MCF 10A (cell line): ENCODE measurements around the gene RFC2. TPM values are rescaled to one million over a fixed set of nuclear protein-coding genes. Genes with fewer than 3 reads are reported as not detected.

Source experiments
- BruUV-seq: library from RNA; stranded (reverse); fragments of 400-500 nt; replicated peaks from 2 replicates; lab custom pipeline; 2021; lab: Mats Ljungman, UMichigan
- CTCF ChIA-PET: fragments of 300-600 bp; sonication (Branson Sonifier 250); formaldehyde crosslinking; extraction: SDS; loops from one replicate; lab custom pipeline; 2021; ENCODE audit warnings: antibody characterized with exemption, inconsistent platforms; lab: Yijun Ruan, JAX
- POLR2A ChIA-PET: fragments of 300-600, 350-650 bp; sonication (Branson Sonifier 250); formaldehyde crosslinking; extraction: SDS; loops from one replicate; lab custom pipeline; 2020; ENCODE audit warnings: antibody characterized with exemption, inconsistent platforms; lab: Yijun Ruan, JAX
- DNase-seq: peaks from one replicate; pipeline ENCODE4 v3.0.0-alpha.2; 2018; ENCODE audit not compliant: unreplicated experiment
- H3K27ac Mint-ChIP-seq: one replicate; pipeline ENCODE4 v1.8.0; 2022; ENCODE audit warnings: mild to moderate bottlenecking, low read depth, mixed read lengths; ENCODE audit not compliant: unreplicated experiment
- H3K27me3 Mint-ChIP-seq: one replicate; pipeline ENCODE4 v1.8.0; 2022; ENCODE audit warnings: mixed read lengths; ENCODE audit not compliant: insufficient read depth, unreplicated experiment
- H3K36me3 Mint-ChIP-seq: one replicate; pipeline ENCODE4 v1.8.0; 2022; ENCODE audit warnings: mild to moderate bottlenecking, moderate library complexity, mixed read lengths; ENCODE audit not compliant: insufficient read depth, unreplicated experiment
- H3K4me1 Mint-ChIP-seq: one replicate; pipeline ENCODE4 v1.8.0; 2022; ENCODE audit warnings: mixed read lengths; ENCODE audit not compliant: insufficient read depth, unreplicated experiment
- H3K4me3 Mint-ChIP-seq: one replicate; pipeline ENCODE4 v1.8.0; 2022; ENCODE audit warnings: mild to moderate bottlenecking, moderate library complexity, mixed read lengths; ENCODE audit not compliant: unreplicated experiment
- H3K9me3 Mint-ChIP-seq: one replicate; pipeline ENCODE4 v1.8.0; 2022; ENCODE audit warnings: mixed read lengths; ENCODE audit not compliant: unreplicated experiment
- CTCF ChIP-seq: fragments of 200-600 bp; IDR thresholded peaks from one replicate; pipeline ENCODE4 v1.8.0; 2022; ENCODE audit warnings: antibody characterized with exemption, mild to moderate bottlenecking; ENCODE audit not compliant: unreplicated experiment
- intact Hi-C: fragments of 100-400 bp; cut with micrococcal nuclease; formaldehyde crosslinking; loops from 2 replicates; pipeline ENCODE4 v1.14.1; 2022
- total RNA-seq: library from RNA; stranded (reverse); gene quantifications from 2 replicates; pipeline ENCODE4 v1.2.3, GENCODE V29; 2022

RFC2 gene
- total RNA-seq, 1 experiment from 2014 or later, result 35.0 TPM

- no TSS peak for BruUV-seq
- Mint-ChIP-seq H3K9me3 (no peaks in the 10 kb centered on the region), H3K4me3 (no peak overlapping the region), H3K27ac (no peak overlapping the region), H3K4me1 (no peaks in the 10 kb centered on the region), H3K27me3 (no peaks in the 10 kb centered on the region), H3K36me3 (peaks cover 6% of the 10 kb centered on the region)
- CTCF ChIA-PET, result no interaction called here
- POLR2A ChIA-PET, result no interaction called here
- no peak for DNase-seq
- intact Hi-C loops, result no loop called here
- no peak for TF ChIP-seq CTCF
These were observed 45.2 kb upstream of the RFC2 start for GRCh38 chr7:74299401-74299800.

- Mint-ChIP-seq H3K4me1 (no peaks in the 10 kb centered on the region), H3K27ac (no peak overlapping the region), H3K36me3 (peaks cover 6% of the 10 kb centered on the region), H3K9me3 (no peaks in the 10 kb centered on the region), H3K4me3 (no peak overlapping the region), H3K27me3 (no peaks in the 10 kb centered on the region)
- POLR2A ChIA-PET, result interaction anchor here (0.6 kb wide), 1 partner anchor 22 kb away, joined by 3 read pairs; no protein-coding TSS in a partner anchor
- intact Hi-C loops, result no loop called here
- TF ChIP-seq CTCF, result no peak
- no peak for DNase-seq
- no TSS peak for BruUV-seq
- CTCF ChIA-PET, result interaction anchor here (0.6 to 1.6 kb wide), 5 partner anchors 76 to 668 kb away, joined by 3 to 8 read pairs (median 3); no protein-coding TSS in a partner anchor
These were observed 43.5 kb upstream of the RFC2 start for GRCh38 chr7:74297516-74298233.

- H3K4me1 Mint-ChIP-seq, result peaks cover 6% of the 10 kb centered on the region
- CTCF ChIA-PET, result interaction anchor here (0.6 to 2.9 kb wide), 3 partner anchors 87 to 107 kb away, joined by 3 to 15 read pairs (median 4); no protein-coding TSS in a partner anchor
- H3K27me3 Mint-ChIP-seq, result no peaks in the 10 kb centered on the region
- intact Hi-C loops, result no loop called here
- BruUV-seq, result no TSS peak
- POLR2A ChIA-PET, result interaction anchor here (0.8 kb wide), 1 partner anchor 18 kb away, joined by 4 read pairs; no protein-coding TSS in a partner anchor
- no peak overlapping the region for H3K4me3 Mint-ChIP-seq
- no peak overlapping the region for H3K27ac Mint-ChIP-seq
- no peak for DNase-seq
- H3K9me3 Mint-ChIP-seq, result no peaks in the 10 kb centered on the region
- TF ChIP-seq CTCF, result no peak
- peaks cover 13% of the 10 kb centered on the region for H3K36me3 Mint-ChIP-seq
These were observed 40.2 kb upstream of the RFC2 start for GRCh38 chr7:74294191-74294998.

- H3K9me3 Mint-ChIP-seq, result no peaks in the 10 kb centered on the region
- POLR2A ChIA-PET, result no interaction called here
- CTCF ChIA-PET, result no interaction called here
- no peak overlapping the region for H3K4me3 Mint-ChIP-seq
- intact Hi-C loops, result no loop called here
- H3K27ac Mint-ChIP-seq, result no peak overlapping the region
- H3K36me3 Mint-ChIP-seq, result peaks cover 13% of the 10 kb centered on the region
- H3K4me1 Mint-ChIP-seq, result peaks cover 12% of the 10 kb centered on the region
- no peaks in the 10 kb centered on the region for H3K27me3 Mint-ChIP-seq
- TF ChIP-seq CTCF, result no peak
- BruUV-seq, result no TSS peak
- DNase-seq, result no peak
These were observed 39.3 kb upstream of the RFC2 start for GRCh38 chr7:74293577-74293908.
